ENCODE results near the gene IGFN1. TPM values are rescaled to one million over a fixed set of nuclear protein-coding genes. Genes with fewer than 3 reads are reported as not detected.
"Not testable (repeated sequence)": the region's sequence is repeated elsewhere in the genome, so short reads cannot be mapped to it uniquely, and the experiment has no call there.

IGFN1 gene
- total RNA-seq, 2 donors from 2014 or later: not detected

DNA sequence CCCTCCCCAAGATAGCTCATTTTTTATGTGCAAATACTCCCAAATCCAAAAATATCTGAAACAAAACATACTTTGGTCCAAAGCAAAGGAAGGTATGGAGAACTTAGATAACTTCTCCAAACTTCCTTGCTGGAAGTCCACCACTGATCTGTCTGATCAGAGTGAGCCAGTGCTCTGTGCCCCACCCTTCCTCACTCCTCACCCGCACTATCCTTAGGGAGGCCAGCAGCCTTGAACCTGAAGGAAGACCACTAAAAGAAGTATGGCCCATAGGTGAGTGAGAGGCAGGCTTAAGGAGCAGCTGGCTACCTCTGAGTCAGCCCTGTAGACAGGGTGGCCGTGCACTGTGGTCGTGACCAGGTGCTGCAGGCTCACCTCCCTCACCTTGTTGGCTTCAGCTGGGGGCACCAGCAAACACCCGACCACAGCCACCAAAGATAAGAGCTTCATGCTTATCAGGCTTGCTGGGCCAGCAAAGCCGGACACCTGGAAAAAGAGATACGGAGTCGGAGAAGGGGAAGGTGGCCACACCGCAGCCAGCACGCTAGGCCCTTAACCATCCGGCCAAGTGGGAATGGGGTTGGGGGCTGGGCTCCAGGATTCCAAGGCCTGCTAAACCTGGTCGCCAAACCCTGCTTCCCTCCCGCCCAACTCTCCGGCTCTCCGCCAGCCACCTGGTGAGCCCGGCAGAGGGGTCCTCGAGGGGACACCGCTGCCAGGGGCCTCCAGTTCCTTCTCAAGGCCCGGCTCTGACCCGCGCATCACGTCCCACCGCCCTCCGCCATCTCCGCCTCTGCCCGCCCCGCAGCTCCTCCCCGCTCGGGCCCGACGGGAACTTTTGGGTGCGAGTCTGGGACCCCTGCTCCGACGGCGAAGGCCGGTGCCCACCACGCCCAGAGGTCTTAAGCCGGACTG lies 36.9 kb upstream of the IGFN1 start:
- no peaks in the 10 kb centered on the region for H3K9me3 ChIP-seq (ENCODE audit: control insufficient read depth, low read length, poor library complexity, severe bottlenecking)
- DNase-seq: no peak

DNA sequence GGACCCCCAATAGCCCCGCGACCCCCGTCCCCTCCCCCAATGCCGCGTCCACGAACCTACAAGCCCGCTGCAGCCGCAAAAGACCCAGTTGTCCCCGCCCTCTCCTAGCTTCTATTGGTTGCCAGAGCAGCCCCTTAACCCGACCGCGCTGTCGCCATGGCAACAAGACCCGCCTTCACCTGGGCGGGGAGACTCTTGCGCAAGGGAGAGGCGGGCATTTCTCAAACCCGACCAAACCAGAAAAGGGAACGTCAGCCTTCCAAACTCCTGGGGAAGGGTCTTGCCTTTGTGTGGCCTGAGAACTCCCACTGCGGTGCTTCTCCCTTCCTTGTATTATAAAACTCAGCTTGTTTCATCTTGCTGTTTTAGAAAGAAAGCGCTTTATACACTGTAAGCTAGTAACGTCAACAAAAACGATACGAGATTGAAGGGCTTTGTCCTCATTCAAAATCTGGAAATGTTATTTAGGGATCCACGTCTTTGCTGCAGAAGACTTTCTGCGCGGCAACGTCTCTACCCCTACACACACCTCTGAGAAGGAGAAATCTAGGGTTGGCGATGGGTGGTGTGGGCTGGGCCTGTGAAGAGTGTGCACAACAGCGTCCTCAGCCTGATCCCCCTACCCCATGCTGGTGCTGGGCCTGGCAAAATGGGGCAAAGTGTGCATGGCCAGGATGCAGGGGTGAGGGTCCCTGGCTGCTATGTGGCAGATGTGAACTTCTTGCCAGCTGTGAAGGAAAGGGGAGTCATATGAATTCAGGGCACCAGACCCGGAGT lies 36.0 kb upstream of the IGFN1 start, which contains the start of gene TMEM9:
Gene TMEM9 (minus strand): TSS at position 86 of the 777 bp plus-strand sequence. CDS start 551 bp downstream, outside the sequence.
- Mint-ChIP-seq H3K27me3 (peaks cover 27% of the 10 kb centered on the region), H3K4me1 (peaks cover 25% of the 10 kb centered on the region), H3K4me3 (peak within 1 kb of the TSS; percentile 96), H3K36me3 (ENCODE audit: low read depth) (no peaks in the 10 kb centered on the region), H3K27ac (peak within 1 kb of the TSS; percentile 70)
- no peaks in the 10 kb centered on the region for H3K9me3 ChIP-seq (ENCODE audit: control insufficient read depth, low read length, poor library complexity, severe bottlenecking)
- ATAC-seq: peak; percentile 98
- peak; percentile 94 to 99 (median 96) for DNase-seq

More for the DNA sequence above, 36.9 kb upstream of the IGFN1 start:
- Mint-ChIP-seq H3K27me3 (peaks cover 20% of the 10 kb centered on the region), H3K4me3 (peak overlapping the region; percentile 96), H3K27ac (peak overlapping the region; percentile 70), H3K36me3 (ENCODE audit: low read depth) (no peaks in the 10 kb centered on the region), H3K4me1 (peaks cover 27% of the 10 kb centered on the region)
- peak; percentile 81 for ATAC-seq

DNA sequence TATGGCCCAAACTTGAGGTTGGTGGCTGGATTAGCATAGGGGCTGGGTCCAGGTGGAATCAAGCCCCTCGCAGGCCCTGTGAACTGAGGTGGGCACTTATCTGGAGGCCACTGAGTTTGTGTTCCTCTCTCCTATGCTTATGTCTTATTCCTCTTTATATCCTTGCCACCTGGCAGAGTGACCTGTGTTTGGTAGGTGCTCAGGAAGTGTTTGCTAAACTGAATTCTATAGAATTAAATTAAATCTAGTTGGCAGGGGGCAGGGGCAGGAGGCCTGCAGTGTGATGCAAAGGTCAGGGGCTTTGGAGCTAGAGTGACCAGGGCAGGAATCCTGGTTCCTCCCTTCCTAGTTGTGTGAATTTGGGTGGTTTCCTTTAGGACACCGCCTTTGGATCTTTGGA lies 35.3 kb upstream of the IGFN1 start:
- ATAC-seq: no peak
- no peaks in the 10 kb centered on the region for H3K36me3 Mint-ChIP-seq (ENCODE audit: low read depth)
- no peak for DNase-seq
- H3K27me3 Mint-ChIP-seq: peaks cover 33% of the 10 kb centered on the region
- no peaks in the 10 kb centered on the region for H3K9me3 ChIP-seq (ENCODE audit: control insufficient read depth, low read length, poor library complexity, severe bottlenecking)
- no peak overlapping the region for H3K27ac Mint-ChIP-seq
- H3K4me1 Mint-ChIP-seq: peaks cover 25% of the 10 kb centered on the region
- no peak overlapping the region for H3K4me3 Mint-ChIP-seq

DNA sequence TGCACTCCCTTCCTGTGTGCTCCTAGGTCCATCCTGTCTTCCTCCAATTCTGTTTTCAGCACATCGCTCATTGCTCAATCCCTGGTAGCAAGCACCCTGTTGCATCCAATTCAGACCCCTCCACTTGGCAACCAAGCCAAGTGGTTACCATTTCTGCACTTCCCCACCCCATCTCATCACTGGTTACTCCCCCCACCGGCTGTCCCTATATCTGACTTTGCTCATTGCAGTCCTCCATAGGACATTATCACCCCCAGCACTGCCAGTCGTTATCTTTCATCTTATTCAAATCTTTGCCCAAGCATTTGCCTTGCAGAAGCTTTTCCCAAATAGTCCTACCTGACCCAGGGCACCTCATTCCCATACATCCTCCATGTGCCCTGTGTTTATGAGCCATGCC lies 34.3 kb upstream of the IGFN1 start:
- Mint-ChIP-seq H3K27ac (peak overlapping the region; percentile 24), H3K4me3 (peak overlapping the region; percentile 71), H3K36me3 (ENCODE audit: low read depth) (no peaks in the 10 kb centered on the region), H3K4me1 (peaks cover 20% of the 10 kb centered on the region), H3K27me3 (peaks cover 37% of the 10 kb centered on the region)
- DNase-seq (no peak), ATAC-seq (no peak)
- H3K9me3 ChIP-seq (ENCODE audit: control insufficient read depth, low read length, poor library complexity, severe bottlenecking): no peaks in the 10 kb centered on the region

DNA sequence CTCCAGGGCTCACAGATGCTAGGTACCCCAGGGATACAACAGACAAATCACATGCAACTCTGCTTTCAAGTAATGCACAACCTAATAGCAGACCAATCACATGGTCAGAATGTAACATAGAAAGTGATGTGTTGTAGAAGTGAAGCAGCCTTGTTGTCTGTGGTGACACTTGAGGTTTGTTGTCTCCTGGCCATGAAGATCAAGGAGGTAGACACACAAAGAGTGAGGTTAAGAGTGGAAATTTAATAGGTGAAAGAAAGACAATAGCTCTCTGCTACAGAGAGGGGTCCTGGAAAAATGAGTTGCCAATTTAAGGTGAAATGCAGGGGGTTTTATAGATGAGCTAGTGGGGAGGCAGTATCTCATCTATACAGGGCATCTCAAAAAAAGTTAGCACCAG lies 33.8 kb upstream of the IGFN1 start:
- no peaks in the 10 kb centered on the region for H3K9me3 ChIP-seq (ENCODE audit: control insufficient read depth, low read length, poor library complexity, severe bottlenecking)
- peaks cover 41% of the 10 kb centered on the region for H3K27me3 Mint-ChIP-seq
- no peaks in the 10 kb centered on the region for H3K36me3 Mint-ChIP-seq (ENCODE audit: low read depth)
- DNase-seq (no peak), ATAC-seq (no peak)
- no peak overlapping the region for H3K4me3 Mint-ChIP-seq
- peaks cover 20% of the 10 kb centered on the region for H3K4me1 Mint-ChIP-seq
- no peak overlapping the region for H3K27ac Mint-ChIP-seq

DNA sequence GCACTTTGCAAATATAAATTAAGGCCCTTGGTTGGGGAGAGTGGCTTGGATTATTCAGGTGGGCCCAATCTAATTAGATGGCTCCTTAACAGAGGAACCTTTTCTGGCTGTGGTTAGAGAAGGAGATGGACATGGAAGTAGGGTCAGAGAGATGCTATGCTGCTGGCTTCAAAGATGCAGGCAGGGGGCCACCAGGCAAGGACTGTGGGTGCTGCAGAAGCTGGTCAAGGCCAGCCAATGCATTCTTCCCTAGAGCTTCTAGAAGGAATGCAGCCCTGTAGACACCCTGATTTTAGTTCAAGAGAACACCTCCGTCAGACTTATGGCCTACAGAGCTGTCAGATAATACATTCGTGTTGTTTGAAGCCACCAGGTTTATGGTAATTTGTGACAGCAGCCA lies 32.7 kb upstream of the IGFN1 start:
- no peaks in the 10 kb centered on the region for H3K9me3 ChIP-seq (ENCODE audit: control insufficient read depth, low read length, poor library complexity, severe bottlenecking)
- H3K4me3 Mint-ChIP-seq: no peak overlapping the region
- no peak overlapping the region for H3K27ac Mint-ChIP-seq
- no peaks in the 10 kb centered on the region for H3K36me3 Mint-ChIP-seq (ENCODE audit: low read depth)
- DNase-seq: no peak
- ATAC-seq: no peak
- H3K27me3 Mint-ChIP-seq: peaks cover 41% of the 10 kb centered on the region
- peaks cover 18% of the 10 kb centered on the region for H3K4me1 Mint-ChIP-seq

DNA sequence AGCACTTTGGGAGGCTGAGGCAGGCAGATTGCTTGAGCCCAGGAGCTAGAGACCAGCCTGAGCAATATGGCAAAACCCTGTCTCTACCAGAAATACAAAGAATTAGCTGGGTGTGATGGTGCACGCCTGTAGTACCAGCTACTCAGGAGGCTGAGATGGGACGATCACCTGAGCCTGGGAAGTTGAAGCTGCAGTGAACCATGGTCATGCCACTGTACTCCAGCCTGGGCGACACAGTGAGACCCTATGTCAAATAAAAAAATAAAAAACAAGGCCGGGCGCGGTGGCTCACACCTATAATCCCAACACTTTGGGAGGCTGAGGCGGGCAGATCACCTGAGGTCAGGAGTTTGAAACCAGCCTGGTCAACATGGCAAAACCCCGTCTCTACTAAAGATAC lies 27.6 kb upstream of the IGFN1 start:
- not testable (repeated sequence) for H3K4me3 Mint-ChIP-seq; H3K9me3 ChIP-seq (ENCODE audit: control insufficient read depth, low read length, poor library complexity, severe bottlenecking); H3K27ac Mint-ChIP-seq; DNase-seq; H3K4me1 Mint-ChIP-seq; H3K36me3 Mint-ChIP-seq (ENCODE audit: low read depth); ATAC-seq
- H3K27me3 Mint-ChIP-seq: peaks cover 30% of the 10 kb centered on the region

DNA sequence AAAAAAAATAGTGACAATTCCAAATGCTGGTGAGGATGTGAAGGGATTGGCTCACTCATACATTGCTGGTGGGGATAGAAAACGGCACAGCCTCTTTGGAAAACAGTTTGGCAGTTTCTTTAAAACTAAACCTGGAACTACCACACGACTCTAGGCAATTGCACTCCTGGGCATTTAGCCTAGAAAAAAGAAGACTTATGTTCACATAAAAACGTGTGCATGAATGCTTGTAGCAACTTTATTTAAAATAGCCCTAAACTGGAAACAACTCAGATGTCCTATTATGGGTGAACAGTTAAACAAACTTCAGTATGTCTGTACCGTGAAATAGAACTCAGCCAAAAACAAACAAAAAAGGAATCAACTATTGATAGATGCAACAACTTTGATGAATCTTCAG lies 26.9 kb upstream of the IGFN1 start:
- H3K27me3 Mint-ChIP-seq: peaks cover 28% of the 10 kb centered on the region
- H3K27ac Mint-ChIP-seq: no peak overlapping the region
- H3K36me3 Mint-ChIP-seq (ENCODE audit: low read depth): peaks cover 3% of the 10 kb centered on the region
- no peak for ATAC-seq
- no peak for DNase-seq
- H3K4me3 Mint-ChIP-seq: no peak overlapping the region
- H3K9me3 ChIP-seq (ENCODE audit: control insufficient read depth, low read length, poor library complexity, severe bottlenecking): no peaks in the 10 kb centered on the region
- H3K4me1 Mint-ChIP-seq: no peaks in the 10 kb centered on the region

DNA sequence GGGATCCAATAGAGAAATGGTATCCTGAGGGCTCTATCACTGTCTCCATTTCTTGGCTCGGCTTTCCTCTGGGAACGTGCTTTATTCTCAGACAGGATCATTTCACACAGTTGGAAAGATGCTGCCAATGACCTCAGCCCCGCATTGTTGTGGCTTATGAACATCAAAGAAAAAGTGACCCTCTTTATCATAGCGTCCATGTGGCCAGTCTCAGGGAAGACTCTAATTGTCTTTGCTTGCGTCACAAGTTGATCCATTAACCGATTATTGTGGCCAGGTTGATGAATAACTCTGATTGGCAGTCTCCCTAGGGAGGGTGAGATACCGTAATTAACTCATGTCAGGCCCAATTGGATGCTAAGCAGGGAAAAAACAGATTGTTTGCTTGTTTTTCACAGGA lies 26.0 kb upstream of the IGFN1 start:
- no peak for ATAC-seq
- Mint-ChIP-seq H3K4me1 (no peaks in the 10 kb centered on the region), H3K36me3 (ENCODE audit: low read depth) (peaks cover 3% of the 10 kb centered on the region), H3K4me3 (no peak overlapping the region), H3K27me3 (peaks cover 20% of the 10 kb centered on the region), H3K27ac (no peak overlapping the region)
- no peaks in the 10 kb centered on the region for H3K9me3 ChIP-seq (ENCODE audit: control insufficient read depth, low read length, poor library complexity, severe bottlenecking)
- DNase-seq: no peak

DNA sequence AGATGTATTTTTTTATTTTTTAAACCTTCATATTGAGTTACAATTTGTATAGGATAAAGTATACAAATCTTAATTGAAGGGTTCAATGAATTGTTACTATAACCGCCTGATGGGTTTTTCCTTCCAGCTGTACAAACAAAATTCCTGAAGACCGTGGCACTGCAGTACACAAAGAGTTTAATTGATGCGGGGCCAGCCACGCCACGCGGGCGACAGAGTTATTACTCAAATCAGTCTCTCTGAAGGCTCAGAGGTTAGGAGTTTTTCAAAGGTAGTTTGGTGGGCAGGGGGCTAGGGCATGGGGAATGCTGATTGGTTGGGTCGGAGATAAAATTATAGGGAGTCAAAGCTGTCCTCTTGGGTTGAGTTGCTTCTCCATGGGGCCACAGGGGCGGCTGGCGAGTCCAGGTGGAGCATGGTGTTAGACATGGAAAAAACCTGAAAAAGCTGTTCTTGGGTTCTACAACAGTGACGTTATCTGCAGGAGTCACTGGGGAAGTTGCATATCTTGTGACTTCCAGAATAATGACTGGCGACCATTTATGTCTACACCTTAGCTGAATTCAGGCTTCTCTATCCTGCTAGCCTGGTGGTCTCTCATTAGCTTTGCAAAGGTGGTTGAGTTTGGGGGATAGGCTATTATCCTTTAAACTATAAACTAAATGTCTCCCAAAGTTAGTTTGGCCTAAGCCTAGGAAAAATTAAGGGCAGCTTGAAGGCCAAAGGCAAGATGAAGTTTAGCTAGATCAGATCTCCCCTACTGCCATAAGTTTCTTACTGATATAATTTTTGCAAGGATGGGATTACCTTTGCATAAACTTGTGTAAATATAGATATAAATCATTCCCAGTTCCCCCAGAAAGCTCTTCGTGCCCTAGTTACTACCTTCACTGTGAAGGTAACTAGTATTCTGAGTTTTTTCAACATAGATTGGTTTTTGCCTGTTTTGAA lies 23.3 kb upstream of the IGFN1 start:
- H3K27ac Mint-ChIP-seq: no peak overlapping the region

DNA sequence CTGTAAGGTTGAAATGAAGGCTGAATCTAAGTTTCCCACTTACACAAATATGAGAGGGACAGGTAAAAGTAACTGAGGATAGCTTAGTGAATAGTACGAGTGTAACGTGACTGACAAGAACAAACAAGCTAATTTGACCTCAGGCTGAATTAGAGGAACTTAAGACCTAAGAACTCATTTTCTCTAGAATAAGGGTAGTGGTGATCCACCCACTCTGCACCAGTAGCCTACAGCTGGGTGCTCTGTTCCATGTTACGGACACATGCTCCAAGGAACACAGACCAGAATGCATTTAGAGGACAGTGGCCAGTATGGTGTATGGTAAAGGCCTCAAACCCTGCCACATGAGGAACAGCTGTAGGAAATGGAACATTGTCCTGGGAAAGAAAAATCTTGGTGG lies 21.4 kb upstream of the IGFN1 start:
- peaks cover 10% of the 10 kb centered on the region for H3K4me1 Mint-ChIP-seq
- no peak overlapping the region for H3K27ac Mint-ChIP-seq
- H3K9me3 ChIP-seq (ENCODE audit: control insufficient read depth, low read length, poor library complexity, severe bottlenecking): no peaks in the 10 kb centered on the region
- peaks cover 3% of the 10 kb centered on the region for H3K36me3 Mint-ChIP-seq (ENCODE audit: low read depth)
- H3K4me3 Mint-ChIP-seq: no peak overlapping the region
- DNase-seq (no peak), ATAC-seq (no peak)
- H3K27me3 Mint-ChIP-seq: peaks cover 12% of the 10 kb centered on the region

More for the DNA sequence above, 23.3 kb upstream of the IGFN1 start:
- no peak for ATAC-seq
- no peaks in the 10 kb centered on the region for H3K9me3 ChIP-seq (ENCODE audit: control insufficient read depth, low read length, poor library complexity, severe bottlenecking)
- Mint-ChIP-seq H3K4me1 (peaks cover 10% of the 10 kb centered on the region), H3K36me3 (ENCODE audit: low read depth) (peaks cover 3% of the 10 kb centered on the region), H3K4me3 (no peak overlapping the region), H3K27me3 (peaks cover 7% of the 10 kb centered on the region)
- DNase-seq: no peak

DNA sequence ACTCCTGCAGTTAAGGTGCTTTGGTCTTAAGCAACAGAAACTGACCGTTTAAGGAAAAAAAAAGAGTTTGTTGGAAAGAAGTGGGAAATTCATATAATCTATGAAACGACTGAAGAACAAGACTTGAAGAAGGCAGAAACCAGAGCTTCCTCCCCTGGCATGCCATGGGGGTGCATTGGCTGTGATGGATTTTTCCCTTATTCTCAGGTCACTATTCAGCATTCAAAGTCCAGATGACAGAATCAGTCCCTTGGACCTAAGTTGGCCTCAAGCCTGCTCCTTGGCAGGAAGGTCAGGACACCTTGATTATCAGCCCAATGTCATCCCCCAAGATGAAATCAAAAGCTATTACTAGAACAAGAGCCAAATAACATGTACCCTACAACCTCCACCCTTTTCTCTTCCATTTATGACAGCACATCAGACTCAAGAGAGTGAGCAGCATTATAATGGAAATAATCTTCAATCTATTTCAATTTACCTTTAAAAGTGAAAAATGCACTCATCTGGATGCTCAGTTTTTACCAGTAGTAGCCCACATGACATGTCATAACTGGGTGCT lies 20.6 kb upstream of the IGFN1 start:
- Mint-ChIP-seq H3K4me1 (peaks cover 10% of the 10 kb centered on the region), H3K4me3 (peak overlapping the region; percentile 87), H3K27me3 (peaks cover 12% of the 10 kb centered on the region), H3K36me3 (ENCODE audit: low read depth) (peaks cover 3% of the 10 kb centered on the region), H3K27ac (peak overlapping the region; percentile 90)
- ATAC-seq (no peak), DNase-seq (no peak)
- H3K9me3 ChIP-seq (ENCODE audit: control insufficient read depth, low read length, poor library complexity, severe bottlenecking): no peaks in the 10 kb centered on the region
